ENCODE data around the gene FOXP1.

GRCh38 chr3:71549951-71550350 lies 33.6 kb downstream of the FOXP1 start:
- TF ChIP-seq CTCF (IDR thresholded peaks at IDR 0.05): no peak
- no peak for TF ChIP-seq EP300 (IDR thresholded peaks at IDR 0.05)
